Kidney (tissue), 14 donors: Measurements from ENCODE around the gene WNK2. TPM values are rescaled to one million over a fixed set of nuclear protein-coding genes. Genes with fewer than 3 reads are reported as not detected.

Source experiments
- DNase-seq, 5 donors: peaks; one replicate each; pipeline ENCODE4 v3.0.0-alpha.2; 2013 to 2020
- FAIRE-seq: peaks from 2 replicates; lab custom pipeline; 2012; peaks lifted over from hg19 to GRCh38; lab: Jason Lieb, UNC
- H3K27ac ChIP-seq, 2 donors: one replicate each; pipeline ENCODE4 v1.7.0; 2013; ENCODE audit warnings: low read depth in 2 of 2, low read length in 2 of 2, inconsistent platforms in 1 of 2
- H3K27me3 ChIP-seq: one replicate; pipeline ENCODE4 v1.7.1; 2013; ENCODE audit warnings: low read length, inconsistent platforms; ENCODE audit not compliant: control insufficient read depth, insufficient read depth
- H3K36me3 ChIP-seq, 3 donors: one replicate each; pipeline versions ENCODE4 v1.7.0 to v1.7.1; 2013; ENCODE audit warnings: low read length in 3 of 3, control low read depth in 1 of 3, inconsistent platforms in 1 of 3; ENCODE audit not compliant: insufficient read depth in 3 of 3, control insufficient read depth in 2 of 3
- H3K4me1 ChIP-seq, 3 donors: one replicate each; pipeline versions ENCODE4 v1.7.0 to v1.7.1; 2013; ENCODE audit warnings: low read length in 3 of 3, inconsistent platforms in 1 of 3, low read depth in 1 of 3; ENCODE audit not compliant: control insufficient read depth in 2 of 3, insufficient read depth in 2 of 3
- H3K4me3 ChIP-seq, 3 donors: one replicate each; pipeline versions ENCODE4 v1.7.0 to v1.8.1; 2013; ENCODE audit warnings: low read length in 3 of 3, control low read depth in 1 of 3, inconsistent platforms in 1 of 3
- H3K9ac ChIP-seq, 3 donors: one replicate each; pipeline versions ENCODE4 v1.7.0 to v1.7.1; 2013; ENCODE audit warnings: low read length in 3 of 3, control low read depth in 1 of 3, inconsistent platforms in 1 of 3
- H3K9me3 ChIP-seq, 3 donors: one replicate each; pipeline versions ENCODE4 v1.7.0 to v1.7.1; 2013; ENCODE audit warnings: low read length in 3 of 3, control low read depth in 1 of 3, inconsistent platforms in 1 of 3; ENCODE audit not compliant: control insufficient read depth in 2 of 3, insufficient read depth in 1 of 3
- intact Hi-C: fragments of 100-400 bp; cut with DNase I; formaldehyde crosslinking; loops from one replicate; pipeline ENCODE4 v1.11.1; 2022
- polyA plus RNA-seq: library from polyadenylated mRNA; stranded (reverse); fragments of 350-450 nt; fragmentation: Illumina TruSeq; extraction: RNeasy Lipid Tissue Mini Kit (QIAGEN cat#74804); gene quantifications from one replicate; pipeline ENCODE4 v1.2.3, GENCODE V29; 2014; ENCODE audit warnings: low read depth, low replicate concordance; ENCODE audit not compliant: insufficient read depth
- total RNA-seq: library from RNA; stranded (reverse); fragmentation: NEBNext Ultra II Directional; extraction: Animal tissue kit (Norgen Biotek cat#: 25700); gene quantifications from one replicate; pipeline ENCODE4 v1.2.1, GENCODE V29; 2021
- TF ChIP-seq, protein P1 (sequence below): IDR thresholded peaks from 3 replicates; pipeline ENCODE4 v1.5.1; 2012; ENCODE audit warnings: mild to moderate bottlenecking, moderate library complexity, borderline replicate concordance; ENCODE audit not compliant: insufficient read depth; ENCODE audit errors: extremely low read depth
- donor health status: control.
- donor health status: control.
- donor health status: control.
- donor health status: control.
- donor health status: control.
- donor health status: DM: yes; HTN: yes; CAD: no.
- donor health status: Normal renal cell carcinoma (clear cell type).

Gene WNK2
- total and polyA plus RNA-seq, 2 donors from 2014 or later = 1.5 to 4.8 TPM

GRCh38 chr9:93304574-93305496 lies 120.9 kb downstream of the WNK2 start:
- no peaks in the 10 kb centered on the region for H3K9me3 ChIP-seq

GRCh38 chr9:93305497-93306020 lies 121.6 kb downstream of the WNK2 start:
- Histone ChIP-seq H3K9ac (no peak overlapping the region), H3K4me1 (no peaks in the 10 kb centered on the region), H3K36me3 (no peaks in the 10 kb centered on the region), H3K4me3 (no peak overlapping the region), H3K9me3 (no peaks in the 10 kb centered on the region), H3K27me3 (no peaks in the 10 kb centered on the region), H3K27ac (no peak overlapping the region)
- FAIRE-seq = no peak
- intact Hi-C loops = loop anchor here (10.0 kb wide), 1 partner anchor 131 kb away; no protein-coding TSS in a partner anchor
- peak in 1 of 5 donors; percentile 26 for DNase-seq
- TF ChIP-seq, protein P1, sequence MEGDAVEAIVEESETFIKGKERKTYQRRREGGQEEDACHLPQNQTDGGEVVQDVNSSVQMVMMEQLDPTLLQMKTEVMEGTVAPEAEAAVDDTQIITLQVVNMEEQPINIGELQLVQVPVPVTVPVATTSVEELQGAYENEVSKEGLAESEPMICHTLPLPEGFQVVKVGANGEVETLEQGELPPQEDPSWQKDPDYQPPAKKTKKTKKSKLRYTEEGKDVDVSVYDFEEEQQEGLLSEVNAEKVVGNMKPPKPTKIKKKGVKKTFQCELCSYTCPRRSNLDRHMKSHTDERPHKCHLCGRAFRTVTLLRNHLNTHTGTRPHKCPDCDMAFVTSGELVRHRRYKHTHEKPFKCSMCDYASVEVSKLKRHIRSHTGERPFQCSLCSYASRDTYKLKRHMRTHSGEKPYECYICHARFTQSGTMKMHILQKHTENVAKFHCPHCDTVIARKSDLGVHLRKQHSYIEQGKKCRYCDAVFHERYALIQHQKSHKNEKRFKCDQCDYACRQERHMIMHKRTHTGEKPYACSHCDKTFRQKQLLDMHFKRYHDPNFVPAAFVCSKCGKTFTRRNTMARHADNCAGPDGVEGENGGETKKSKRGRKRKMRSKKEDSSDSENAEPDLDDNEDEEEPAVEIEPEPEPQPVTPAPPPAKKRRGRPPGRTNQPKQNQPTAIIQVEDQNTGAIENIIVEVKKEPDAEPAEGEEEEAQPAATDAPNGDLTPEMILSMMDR = no peak

More at GRCh38 chr9:93304574-93305496, 120.9 kb downstream of the WNK2 start:
- Histone ChIP-seq H3K27me3 (no peaks in the 10 kb centered on the region), H3K27ac (no peak overlapping the region), H3K9ac (no peak overlapping the region), H3K36me3 (no peaks in the 10 kb centered on the region), H3K4me1 (no peaks in the 10 kb centered on the region), H3K4me3 (no peak overlapping the region)
- intact Hi-C loops = loop anchor here (10.0 kb wide), 1 partner anchor 130 kb away; no protein-coding TSS in a partner anchor
- FAIRE-seq = no peak
- DNase-seq = peak; percentile 75 to 87 (median 82)
- TF ChIP-seq, protein P1 = peak; percentile 66

- DNase-seq (peak in 2 of 5 donors; percentile 18 to 51), FAIRE-seq (no peak)
Observed at GRCh38 chr9:93306081-93306480, 122.1 kb downstream of the WNK2 start.

More at GRCh38 chr9:93306081-93306480, 122.1 kb downstream of the WNK2 start:
- H3K4me3 ChIP-seq = no peak overlapping the region
- TF ChIP-seq, protein P1 = no peak
- H3K27me3 ChIP-seq = no peaks in the 10 kb centered on the region
- H3K4me1 ChIP-seq = no peaks in the 10 kb centered on the region
- H3K36me3 ChIP-seq = no peaks in the 10 kb centered on the region
- H3K27ac ChIP-seq = no peak overlapping the region
- H3K9ac ChIP-seq = no peak overlapping the region
- intact Hi-C loops = loop anchor here (10.0 kb wide), 1 partner anchor 131 kb away; no protein-coding TSS in a partner anchor
- H3K9me3 ChIP-seq = no peaks in the 10 kb centered on the region
